ENCODE results near the gene NXPH2.

Gene NXPH2

DNA sequence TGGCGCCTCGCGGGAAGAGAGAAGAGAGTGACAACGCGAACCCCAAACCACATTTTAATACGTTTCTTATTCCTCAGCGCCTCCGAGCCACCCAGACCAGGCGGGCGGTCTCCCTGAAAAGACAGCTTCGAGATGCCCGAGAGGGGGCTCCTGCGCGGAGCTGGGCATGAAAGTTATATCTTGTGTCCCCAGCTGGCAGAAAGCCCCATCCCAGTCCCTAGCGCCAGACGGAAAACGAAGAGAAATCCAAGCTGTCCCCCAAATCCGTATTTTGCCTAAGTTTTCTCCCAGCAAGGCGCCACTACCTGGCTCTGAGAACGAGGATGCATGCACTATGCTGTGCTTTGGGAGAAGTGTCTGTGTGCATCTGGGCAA, 797 bp downstream of the NXPH2 start:
- Mint-ChIP-seq H3K27me3 (peaks cover 34 to 56% of the 10 kb centered on the region in 2 donors), H3K9me3 (no peaks in the 10 kb centered on the region)

DNA sequence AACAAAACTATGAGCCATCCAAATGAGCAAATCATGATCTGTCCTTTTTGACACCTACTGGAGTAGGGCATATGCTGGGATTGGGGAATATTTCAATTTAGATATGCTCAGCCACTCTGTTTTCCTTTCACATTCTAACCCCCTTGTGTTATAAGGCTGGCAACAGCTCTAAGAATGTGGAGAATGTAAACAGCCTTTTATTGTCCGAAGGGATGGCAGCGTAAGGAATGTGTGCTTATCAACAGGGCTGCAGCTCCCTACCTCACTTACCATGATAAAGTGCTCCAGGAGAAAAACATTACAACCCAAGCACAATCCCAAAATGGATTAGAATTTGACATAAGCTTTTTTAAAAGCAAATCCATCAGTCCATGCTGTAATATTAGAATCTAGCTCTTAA, 2.2 kb downstream of the NXPH2 start:
- Mint-ChIP-seq H3K36me3 (ENCODE audit: insufficient read depth) (no peaks in the 10 kb centered on the region), H3K9me3 (no peaks in the 10 kb centered on the region), H3K4me1 (ENCODE audit: low read depth in 2 of 2) (peaks cover 0 to 2% of the 10 kb centered on the region in 2 donors), H3K27ac (no peak overlapping the region), H3K27me3 (peaks cover 34 to 47% of the 10 kb centered on the region in 2 donors), H3K4me3 (no peak overlapping the region)
- ATAC-seq (replicated peaks): no peak
- DNase-seq: no peak

More for the DNA sequence above, 797 bp downstream of the NXPH2 start:
- Mint-ChIP-seq H3K27ac (no peak overlapping the region), H3K4me1 (ENCODE audit: low read depth in 2 of 2) (peaks cover 0 to 2% of the 10 kb centered on the region in 2 donors), H3K4me3 (no peak overlapping the region), H3K36me3 (ENCODE audit: insufficient read depth) (no peaks in the 10 kb centered on the region)
- DNase-seq: no peak
- no peak for ATAC-seq (replicated peaks)

DNA sequence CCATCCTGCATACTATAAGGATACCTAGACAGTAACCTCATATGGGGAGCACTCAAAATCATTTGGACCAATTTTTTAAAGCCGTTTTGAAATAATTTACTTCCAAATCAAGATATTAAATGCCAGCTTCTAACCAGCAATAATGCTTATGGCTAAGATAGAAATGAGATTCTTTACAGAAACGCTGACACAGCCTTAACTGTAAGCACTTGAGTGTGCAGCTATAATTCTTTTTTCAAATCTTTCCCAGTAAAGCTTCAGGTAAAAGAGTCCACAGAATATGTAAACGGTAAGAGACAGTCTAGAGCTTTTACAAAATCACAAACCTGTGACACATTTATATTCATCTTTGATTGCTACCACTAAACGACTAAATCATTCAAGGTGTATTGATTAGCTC, 4.5 kb downstream of the NXPH2 start:
- no peak for ATAC-seq (replicated peaks)
- DNase-seq: no peak
- no peaks in the 10 kb centered on the region for H3K36me3 Mint-ChIP-seq (ENCODE audit: insufficient read depth)
- H3K9me3 Mint-ChIP-seq: no peaks in the 10 kb centered on the region
- H3K4me1 Mint-ChIP-seq (ENCODE audit: low read depth in 2 of 2): peaks cover 0 to 2% of the 10 kb centered on the region in 2 donors
- peaks cover 20 to 25% of the 10 kb centered on the region in 2 donors for H3K27me3 Mint-ChIP-seq
- H3K27ac Mint-ChIP-seq: no peak overlapping the region
- H3K4me3 Mint-ChIP-seq: no peak overlapping the region

DNA sequence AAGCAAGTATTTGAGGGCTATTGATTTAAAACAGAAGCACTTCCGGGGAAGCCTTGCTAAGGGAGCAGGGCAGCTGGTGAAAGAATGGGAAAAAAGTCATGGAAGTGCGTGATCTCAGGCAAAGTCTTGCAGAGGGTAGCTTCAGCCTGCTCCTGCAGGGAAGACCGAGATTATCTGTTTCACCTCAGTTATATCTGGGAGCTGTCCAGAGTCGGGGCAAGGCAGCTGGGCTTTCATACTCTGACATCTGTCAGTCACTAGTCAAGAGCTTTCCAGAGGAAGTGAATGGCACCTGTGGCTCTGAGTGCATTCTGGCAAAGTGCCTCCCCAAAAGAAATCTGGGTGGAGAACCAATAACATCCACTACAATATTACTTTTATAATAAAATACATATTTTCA, 8.7 kb downstream of the NXPH2 start:
- no peak overlapping the region for H3K4me3 Mint-ChIP-seq
- H3K27ac Mint-ChIP-seq: no peak overlapping the region
- DNase-seq (no peak), ATAC-seq (replicated peaks) (no peak)
- no peaks in the 10 kb centered on the region for H3K9me3 Mint-ChIP-seq
- H3K36me3 Mint-ChIP-seq (ENCODE audit: insufficient read depth): no peaks in the 10 kb centered on the region
- peaks cover 15 to 17% of the 10 kb centered on the region in 2 donors for H3K27me3 Mint-ChIP-seq
- H3K4me1 Mint-ChIP-seq (ENCODE audit: low read depth in 2 of 2): no peaks in the 10 kb centered on the region

DNA sequence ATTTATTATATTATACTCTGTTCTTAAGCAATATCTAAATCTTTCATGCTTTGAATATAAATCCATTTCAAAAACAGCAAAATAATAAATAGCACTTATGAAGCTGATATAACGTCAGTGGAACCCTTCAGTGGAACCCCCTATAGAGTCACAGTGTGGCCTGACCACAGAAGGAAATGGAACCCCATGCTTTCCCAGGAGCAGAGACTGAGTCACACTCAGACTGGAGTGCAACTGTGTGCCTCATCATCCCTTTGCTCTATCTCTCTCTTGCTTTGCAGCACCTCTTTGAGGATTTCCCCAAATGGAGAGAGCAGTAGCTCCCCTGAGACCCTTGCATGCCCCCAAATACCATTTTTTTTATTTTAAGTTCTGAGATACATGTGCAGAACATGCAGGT, 13.1 kb downstream of the NXPH2 start:
- DNase-seq (no peak), ATAC-seq (replicated peaks) (no peak)
- H3K4me1 Mint-ChIP-seq (ENCODE audit: low read depth in 2 of 2): no peaks in the 10 kb centered on the region
- no peak overlapping the region for H3K4me3 Mint-ChIP-seq
- H3K27me3 Mint-ChIP-seq: peaks cover 15 to 17% of the 10 kb centered on the region in 2 donors
- no peaks in the 10 kb centered on the region for H3K36me3 Mint-ChIP-seq (ENCODE audit: insufficient read depth)
- no peak overlapping the region for H3K27ac Mint-ChIP-seq
- H3K9me3 Mint-ChIP-seq: no peaks in the 10 kb centered on the region

DNA sequence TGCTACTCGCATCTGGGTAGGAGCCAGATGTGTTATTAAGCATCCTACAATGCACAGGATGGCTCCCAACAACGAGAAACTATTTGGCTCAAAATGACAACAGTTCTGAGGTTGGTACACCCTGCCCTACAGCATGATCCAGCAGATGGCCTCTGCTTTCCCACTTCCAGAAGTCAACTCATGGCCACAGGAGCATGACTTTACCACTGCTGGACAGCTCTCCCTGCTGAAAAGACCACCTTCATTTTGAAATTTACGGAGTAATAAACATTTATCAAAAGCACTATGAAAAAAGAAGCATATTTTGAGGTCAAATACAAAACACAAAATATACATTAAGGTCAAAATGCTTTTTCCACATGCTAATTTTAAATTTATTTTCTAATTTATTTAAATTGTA, 13.7 kb downstream of the NXPH2 start:
- ATAC-seq (replicated peaks) (no peak), DNase-seq (no peak)
- Mint-ChIP-seq H3K36me3 (ENCODE audit: insufficient read depth) (no peaks in the 10 kb centered on the region), H3K4me3 (no peak overlapping the region), H3K4me1 (ENCODE audit: low read depth in 2 of 2) (no peaks in the 10 kb centered on the region), H3K9me3 (no peaks in the 10 kb centered on the region), H3K27me3 (peaks cover 15 to 17% of the 10 kb centered on the region in 2 donors), H3K27ac (no peak overlapping the region)

DNA sequence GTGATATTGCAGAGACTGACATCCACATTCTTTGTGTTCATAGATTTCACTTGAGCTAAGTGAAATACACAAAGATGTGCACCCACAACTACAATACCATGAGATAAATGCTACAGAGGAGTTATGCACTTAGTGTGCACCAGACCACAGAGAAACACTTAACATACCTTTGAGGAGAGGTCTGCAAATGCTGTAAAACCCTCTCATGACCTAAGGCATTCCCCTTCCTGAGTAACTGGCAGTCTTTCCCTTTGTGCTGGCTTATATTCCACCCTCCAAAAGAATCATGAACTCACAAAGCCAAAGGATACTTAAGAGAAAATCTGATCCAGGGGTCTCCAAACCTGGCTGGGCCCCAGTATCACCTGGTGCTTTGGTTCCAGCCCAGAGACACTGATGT, 16.2 kb downstream of the NXPH2 start:
- Mint-ChIP-seq H3K4me1 (ENCODE audit: low read depth in 2 of 2) (no peaks in the 10 kb centered on the region), H3K36me3 (ENCODE audit: insufficient read depth) (no peaks in the 10 kb centered on the region), H3K9me3 (no peaks in the 10 kb centered on the region), H3K4me3 (no peak overlapping the region), H3K27me3 (peaks cover 10 to 13% of the 10 kb centered on the region in 2 donors), H3K27ac (no peak overlapping the region)
- no peak for DNase-seq
- no peak for ATAC-seq (replicated peaks)

DNA sequence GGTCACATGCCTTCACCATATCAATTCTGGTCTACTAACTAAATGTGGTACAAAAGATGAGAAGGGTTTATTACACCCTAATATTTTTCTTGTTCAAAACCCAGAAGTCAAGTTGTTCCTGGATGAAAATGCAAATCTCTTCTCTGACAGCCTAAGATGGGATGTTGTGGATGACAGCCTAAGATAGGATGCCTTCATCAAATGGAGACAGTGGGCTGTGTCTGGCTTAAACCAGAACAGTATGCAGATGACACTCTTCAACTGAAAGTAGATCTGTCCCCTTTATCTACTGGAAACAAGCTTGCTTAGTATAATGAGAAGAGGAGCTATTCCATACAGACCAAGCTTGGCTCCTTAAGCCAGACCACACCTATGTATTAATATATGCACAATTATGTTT, 17.7 kb downstream of the NXPH2 start:
- Mint-ChIP-seq H3K9me3 (no peaks in the 10 kb centered on the region), H3K27ac (no peak overlapping the region), H3K4me3 (no peak overlapping the region), H3K4me1 (ENCODE audit: low read depth in 2 of 2) (no peaks in the 10 kb centered on the region), H3K27me3 (peaks cover 0 to 2% of the 10 kb centered on the region in 2 donors), H3K36me3 (ENCODE audit: insufficient read depth) (no peaks in the 10 kb centered on the region)
- DNase-seq: no peak
- no peak for ATAC-seq (replicated peaks)

DNA sequence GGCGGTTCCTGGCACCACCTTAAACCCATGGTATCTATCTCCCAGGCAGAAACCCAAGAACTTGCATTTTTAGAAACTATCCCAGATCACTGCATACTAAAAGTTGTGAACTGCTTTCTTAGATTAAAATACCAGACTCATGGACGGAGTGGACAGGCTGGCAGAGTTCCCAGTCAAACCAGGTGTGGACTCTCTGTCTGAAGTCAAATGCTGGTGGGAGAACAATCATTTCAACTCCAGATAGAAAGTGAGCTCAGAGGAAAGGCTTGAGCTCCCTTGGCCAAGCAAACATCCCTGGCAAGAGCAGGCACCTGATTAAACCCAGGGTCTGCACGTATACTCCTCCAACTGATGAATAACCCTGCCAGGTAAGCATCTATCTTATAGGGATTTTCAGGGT, 19.5 kb downstream of the NXPH2 start:
- Mint-ChIP-seq H3K36me3 (ENCODE audit: insufficient read depth) (no peaks in the 10 kb centered on the region), H3K27me3 (no peaks in the 10 kb centered on the region), H3K9me3 (no peaks in the 10 kb centered on the region), H3K27ac (no peak overlapping the region), H3K4me3 (no peak overlapping the region), H3K4me1 (ENCODE audit: low read depth in 2 of 2) (no peaks in the 10 kb centered on the region)
- DNase-seq (no peak), ATAC-seq (replicated peaks) (no peak)

DNA sequence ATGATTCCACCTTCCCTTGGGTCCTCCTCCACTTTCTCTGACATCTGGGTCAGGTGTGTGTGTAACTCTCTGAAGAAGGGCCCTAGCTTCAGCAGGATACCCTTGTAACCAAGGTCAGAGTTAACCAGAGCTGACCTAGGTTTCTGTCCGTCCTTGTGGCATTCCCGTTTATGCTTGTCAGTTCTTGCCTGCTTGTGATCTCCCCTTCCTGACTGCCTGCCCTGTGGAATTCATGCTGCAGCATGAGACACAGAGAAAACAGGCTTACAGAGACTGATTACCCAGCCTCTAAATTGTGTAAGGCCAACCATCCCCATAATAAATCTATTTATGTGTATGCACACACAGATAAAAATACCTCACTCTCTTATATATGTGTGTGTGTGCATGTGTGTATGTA, 22.8 kb downstream of the NXPH2 start:
- Mint-ChIP-seq H3K4me3 (no peak overlapping the region), H3K9me3 (peaks cover 0 to 2% of the 10 kb centered on the region in 2 donors), H3K27me3 (no peaks in the 10 kb centered on the region), H3K27ac (no peak overlapping the region), H3K36me3 (ENCODE audit: insufficient read depth) (no peaks in the 10 kb centered on the region), H3K4me1 (ENCODE audit: low read depth in 2 of 2) (no peaks in the 10 kb centered on the region)
- DNase-seq (no peak), ATAC-seq (replicated peaks) (no peak)

DNA sequence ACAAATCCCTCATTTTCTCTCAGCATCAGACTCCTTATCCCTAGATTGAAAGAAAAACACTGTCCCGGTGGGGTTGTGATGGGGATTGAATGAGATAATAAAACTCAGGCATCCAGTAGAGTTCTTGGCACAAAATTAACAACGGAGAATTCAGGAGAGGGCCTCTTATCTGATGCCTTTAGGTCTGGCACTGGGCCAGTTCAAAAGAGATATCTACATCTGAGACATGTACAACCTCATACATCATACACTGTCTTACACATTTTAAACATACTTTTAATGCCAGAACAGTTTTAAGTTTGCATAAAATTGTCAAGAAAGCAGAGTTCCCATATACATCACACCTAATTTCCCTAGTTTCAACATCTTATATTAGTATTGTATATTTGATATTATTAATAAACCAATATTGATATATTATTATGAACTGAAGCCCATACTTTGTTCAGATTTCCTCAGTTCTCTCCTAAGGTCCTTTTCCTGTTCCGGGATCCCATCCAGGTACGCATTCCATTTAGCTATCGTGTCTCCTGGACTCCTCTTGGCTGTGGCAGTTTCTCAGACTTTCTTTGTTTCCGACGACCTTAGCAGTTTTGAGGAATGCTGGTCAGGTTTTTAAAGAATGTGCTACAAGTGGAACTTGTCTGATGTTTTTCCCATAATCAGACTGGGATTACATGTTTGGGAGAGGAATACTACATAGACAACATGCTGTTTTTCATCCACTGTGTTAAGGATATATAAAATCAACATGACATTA, 27.8 kb downstream of the NXPH2 start:
- no peak overlapping the region for H3K27ac Mint-ChIP-seq
- ATAC-seq (replicated peaks): no peak
- H3K9me3 Mint-ChIP-seq: peaks cover 0 to 2% of the 10 kb centered on the region in 2 donors

DNA sequence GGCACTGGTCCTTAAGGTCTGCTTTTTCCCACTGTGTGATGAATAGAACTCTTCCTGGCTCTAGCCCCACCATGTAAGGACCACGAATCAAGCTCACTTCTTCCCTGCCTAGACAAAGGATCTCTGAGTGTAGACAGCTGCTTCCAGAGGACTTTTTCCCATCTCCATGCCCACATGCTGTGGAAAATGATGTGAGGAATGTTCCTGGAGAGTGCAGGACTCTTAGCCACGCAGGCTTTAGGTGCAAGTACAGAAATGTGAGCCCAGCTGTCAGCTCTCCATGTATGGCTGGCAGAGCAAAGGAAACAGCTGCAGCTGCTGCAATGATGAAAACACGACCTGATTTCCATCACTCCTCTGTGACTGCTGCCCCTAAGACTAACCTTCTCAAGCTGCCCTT, 35.5 kb downstream of the NXPH2 start:
- Mint-ChIP-seq H3K9me3 (no peaks in the 10 kb centered on the region), H3K36me3 (ENCODE audit: insufficient read depth) (no peaks in the 10 kb centered on the region), H3K27me3 (no peaks in the 10 kb centered on the region), H3K4me3 (no peak overlapping the region), H3K4me1 (ENCODE audit: low read depth in 2 of 2) (no peaks in the 10 kb centered on the region), H3K27ac (no peak overlapping the region)
- ATAC-seq (replicated peaks) (no peak), DNase-seq (no peak)

More for the DNA sequence above, 27.8 kb downstream of the NXPH2 start:
- no peak for DNase-seq
- Mint-ChIP-seq H3K36me3 (ENCODE audit: insufficient read depth) (no peaks in the 10 kb centered on the region), H3K4me3 (no peak overlapping the region), H3K27me3 (no peaks in the 10 kb centered on the region), H3K4me1 (ENCODE audit: low read depth in 2 of 2) (no peaks in the 10 kb centered on the region)

DNA sequence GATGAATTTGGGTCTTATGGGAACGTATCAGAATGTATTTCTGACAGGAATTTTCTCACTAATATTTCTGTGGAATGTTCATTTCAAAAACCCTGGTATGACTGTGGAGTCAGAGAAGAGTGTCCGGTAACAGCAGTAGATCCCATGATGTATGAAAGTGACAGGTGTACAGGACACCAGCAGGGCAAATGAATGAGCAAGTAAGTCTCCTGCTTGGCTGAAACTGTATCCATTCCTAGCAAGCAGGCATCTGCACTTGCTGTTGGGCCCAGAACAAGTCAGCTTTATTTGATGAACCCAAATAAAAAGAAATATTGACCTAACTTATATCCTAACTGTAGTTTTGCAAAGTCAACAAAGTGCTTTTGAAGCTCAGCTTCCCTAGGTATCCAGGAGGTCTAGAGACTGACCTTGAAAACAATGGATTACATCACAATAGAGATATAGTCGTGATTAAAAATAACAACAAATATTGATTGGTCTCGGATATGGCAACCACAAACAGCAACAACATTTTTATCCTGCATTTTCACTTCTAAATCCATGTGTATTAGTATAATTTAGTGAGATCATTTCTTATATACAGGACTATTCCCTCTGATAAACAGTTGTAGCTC, 37.6 kb downstream of the NXPH2 start:
- H3K9me3 Mint-ChIP-seq: no peaks in the 10 kb centered on the region
- DNase-seq (no peak), ATAC-seq (replicated peaks) (no peak)
- H3K4me3 Mint-ChIP-seq: no peak overlapping the region
- no peaks in the 10 kb centered on the region for H3K4me1 Mint-ChIP-seq (ENCODE audit: low read depth in 2 of 2)
- no peak overlapping the region for H3K27ac Mint-ChIP-seq
- no peaks in the 10 kb centered on the region for H3K27me3 Mint-ChIP-seq
- no peaks in the 10 kb centered on the region for H3K36me3 Mint-ChIP-seq (ENCODE audit: insufficient read depth)

DNA sequence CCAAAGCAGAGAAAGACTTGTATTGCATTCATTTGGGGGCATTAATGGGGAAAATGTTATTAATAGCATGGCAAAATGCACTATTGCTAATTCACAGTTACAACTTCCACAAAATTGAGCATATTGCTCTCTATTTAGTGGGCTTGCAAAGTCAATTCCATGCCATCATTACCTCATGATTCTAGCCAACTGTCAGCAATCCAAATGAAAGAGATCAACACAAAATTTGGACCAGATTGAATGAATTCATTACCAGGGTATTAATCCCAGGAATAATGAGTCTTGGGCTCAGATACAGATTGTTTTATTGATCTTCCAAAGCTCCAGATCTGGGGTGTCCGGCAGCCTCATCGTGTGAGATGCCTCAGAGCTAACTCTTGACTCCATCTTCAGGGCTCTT, 38.3 kb downstream of the NXPH2 start:
- Mint-ChIP-seq H3K9me3 (peaks cover 3 to 5% of the 10 kb centered on the region in 2 donors), H3K27ac (no peak overlapping the region), H3K36me3 (ENCODE audit: insufficient read depth) (no peaks in the 10 kb centered on the region), H3K27me3 (no peaks in the 10 kb centered on the region), H3K4me3 (no peak overlapping the region), H3K4me1 (ENCODE audit: low read depth in 2 of 2) (no peaks in the 10 kb centered on the region)
- DNase-seq (no peak), ATAC-seq (replicated peaks) (no peak)
